Common myeloid progenitor, CD34-positive (primary cell): ENCODE results near the gene NFKBIL1.

ENCODE experiments used
- CTCF ChIA-PET: fragments of 350-600 bp; sonication (Branson Sonifier 250); formaldehyde crosslinking; loops from one replicate; lab custom pipeline; 2021; ENCODE audit warnings: antibody characterized with exemption; lab: Charles Lee
- POLR2A ChIA-PET: fragments of 350-600 bp; sonication (Branson Sonifier 250); formaldehyde crosslinking; loops from one replicate; lab custom pipeline; 2021; ENCODE audit warnings: antibody characterized with exemption; lab: Charles Lee
- DNase-seq, 3 donors: peaks; one replicate each; pipeline versions ENCODE4 v3.0.0 to v3.0.0-alpha.2; 2013
- H3K27ac ChIP-seq, 2 experiments: 1 replicate in 1 of 2; 2 replicates in 1 of 2; pipeline ENCODE4 v1.7.0; 2013; ENCODE audit warnings: inconsistent platforms in 2 of 2, low read length in 2 of 2, mild to moderate bottlenecking in 2 of 2, low read depth in 1 of 2, moderate library complexity in 1 of 2; ENCODE audit not compliant: severe bottlenecking in 2 of 2, insufficient read depth in 1 of 2, poor library complexity in 1 of 2
- H3K27me3 ChIP-seq, 5 experiments: replicated peaks in 2 of 5; 1 replicate in 3 of 5; 2 replicates in 2 of 5; pipeline versions ENCODE4 v1.6.1 to v1.7.0; 2013; ENCODE audit warnings: low read length in 4 of 5, mild to moderate bottlenecking in 2 of 5, moderate library complexity in 2 of 5, inconsistent platforms in 1 of 5; ENCODE audit not compliant: insufficient read depth in 5 of 5, control insufficient read depth in 4 of 5
- H3K36me3 ChIP-seq, 4 experiments: 1 replicate in 2 of 4; 2 replicates in 2 of 4; pipeline versions ENCODE4 v1.6.1 to v1.7.0; 2013; ENCODE audit warnings: low read length in 3 of 4, control low read depth in 1 of 4, mild to moderate bottlenecking in 1 of 4; ENCODE audit not compliant: control insufficient read depth in 4 of 4, insufficient read depth in 4 of 4
- H3K4me1 ChIP-seq, 4 experiments: 1 replicate in 3 of 4; 2 replicates in 1 of 4; pipeline versions ENCODE4 v1.6.1 to v1.7.1; 2013; ENCODE audit warnings: low read length in 3 of 4, mild to moderate bottlenecking in 3 of 4, control low read depth in 1 of 4, inconsistent platforms in 1 of 4, moderate library complexity in 1 of 4; ENCODE audit not compliant: control insufficient read depth in 4 of 4, insufficient read depth in 4 of 4; ENCODE audit errors: control extremely low read depth in 1 of 4
- H3K4me3 ChIP-seq, 7 experiments: 1 replicate in 4 of 7; 2 replicates in 3 of 7; pipeline versions ENCODE4 v1.5.1 to v1.7.0; 2013; ENCODE audit warnings: mild to moderate bottlenecking in 7 of 7, low read length in 6 of 7, moderate library complexity in 6 of 7, inconsistent platforms in 2 of 7, low read depth in 2 of 7, control low read depth in 1 of 7; ENCODE audit not compliant: insufficient read depth in 4 of 7, control insufficient read depth in 1 of 7; ENCODE audit errors: extremely low read depth in 1 of 7
- H3K9me3 ChIP-seq, 5 experiments: 1 replicate in 4 of 5; 2 replicates in 1 of 5; pipeline versions ENCODE4 v1.6.1 to v1.7.1; 2013; ENCODE audit warnings: low read length in 4 of 5, mild to moderate bottlenecking in 2 of 5, inconsistent platforms in 1 of 5, low read depth in 1 of 5, moderate library complexity in 1 of 5; ENCODE audit not compliant: control insufficient read depth in 4 of 5, insufficient read depth in 2 of 5; ENCODE audit errors: control extremely low read depth in 1 of 5
- WGBS: methylation state at CpG from one replicate; pipeline ENCODE4 v1.1.5; 2013; ENCODE audit not compliant: insufficient coverage; 5-methylcytosine and 5-hydroxymethylcytosine counted together

The NFKBIL1 gene

DNA sequence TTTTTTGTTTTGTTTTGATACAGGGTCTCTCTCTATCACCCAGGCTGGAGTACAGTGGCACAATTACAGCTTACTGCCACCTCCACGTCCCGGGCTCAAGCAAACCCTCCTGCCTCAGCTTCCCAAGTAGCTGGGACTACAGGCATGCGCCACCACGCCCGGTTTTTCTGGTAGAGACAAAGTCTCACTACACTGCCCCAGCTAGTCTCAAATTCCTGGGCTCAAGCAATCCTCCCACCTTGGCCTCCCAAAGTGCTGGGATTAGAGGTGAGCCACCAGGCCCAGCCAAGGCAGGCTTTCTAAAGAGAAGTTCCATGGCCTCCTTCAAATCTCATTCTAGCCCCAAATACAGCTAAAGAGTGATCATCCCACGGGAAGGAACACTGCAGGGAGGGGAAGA lies 13.4 kb upstream of the NFKBIL1 start:
- peaks cover 41 to 94% (median 76%) of the 10 kb centered on the region in 4 experiments for H3K36me3 ChIP-seq
- 88% methylated on average over 5 of the region's 6 CpGs for WGBS
- H3K9me3 ChIP-seq, result no peaks in the 10 kb centered on the region
- ChIA-PET POLR2A (no interaction called here), CTCF (no interaction called here)
- peaks cover 0 to 8% (median 4%) of the 10 kb centered on the region in 4 experiments for H3K4me1 ChIP-seq
- no peaks in the 10 kb centered on the region for H3K27me3 ChIP-seq
- no peak overlapping the region for H3K4me3 ChIP-seq
- H3K27ac ChIP-seq, result peak overlapping the region; percentile 3 to 43
- DNase-seq, result no peak

DNA sequence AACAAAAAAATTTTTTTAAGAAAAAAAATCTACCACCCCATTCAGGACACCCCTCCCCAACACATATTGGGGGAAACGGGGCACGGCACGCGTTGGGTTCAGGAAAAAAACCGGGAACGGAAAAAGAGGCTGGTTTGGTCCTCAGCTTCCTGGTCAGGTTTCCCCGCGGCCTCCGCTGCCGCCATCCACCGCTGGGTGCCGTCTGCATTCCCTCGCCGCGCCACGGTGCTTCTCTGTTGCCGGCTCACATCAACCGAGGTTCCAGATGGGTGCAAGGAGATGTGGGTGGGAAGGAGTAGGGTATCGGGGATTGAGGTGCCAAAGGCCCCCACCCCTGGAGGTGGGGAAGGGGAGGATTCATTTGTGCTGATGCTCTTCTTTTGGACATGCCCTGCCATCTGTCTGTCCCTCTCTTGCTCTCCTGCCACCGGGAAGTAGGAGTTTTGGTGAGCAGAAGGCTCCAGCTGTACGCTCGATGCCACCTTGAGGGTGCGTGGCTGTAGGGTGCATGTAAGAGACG lies 12.8 kb upstream of the NFKBIL1 start:
- Histone ChIP-seq H3K9me3 (no peaks in the 10 kb centered on the region), H3K4me1 (peaks cover 4 to 14% (median 10%) of the 10 kb centered on the region in 4 experiments), H3K4me3 (no peak overlapping the region), H3K27ac (no peak overlapping the region), H3K27me3 (no peaks in the 10 kb centered on the region), H3K36me3 (peaks cover 44 to 96% (median 80%) of the 10 kb centered on the region in 4 experiments)
- no peak for DNase-seq
- 90% methylated on average over 21 of the region's 24 CpGs for WGBS
- CTCF ChIA-PET, result interaction anchor here (1.2 kb wide), 1 partner anchor 46 kb away, joined by 3 read pairs; no protein-coding TSS in a partner anchor
- POLR2A ChIA-PET, result no interaction called here

DNA sequence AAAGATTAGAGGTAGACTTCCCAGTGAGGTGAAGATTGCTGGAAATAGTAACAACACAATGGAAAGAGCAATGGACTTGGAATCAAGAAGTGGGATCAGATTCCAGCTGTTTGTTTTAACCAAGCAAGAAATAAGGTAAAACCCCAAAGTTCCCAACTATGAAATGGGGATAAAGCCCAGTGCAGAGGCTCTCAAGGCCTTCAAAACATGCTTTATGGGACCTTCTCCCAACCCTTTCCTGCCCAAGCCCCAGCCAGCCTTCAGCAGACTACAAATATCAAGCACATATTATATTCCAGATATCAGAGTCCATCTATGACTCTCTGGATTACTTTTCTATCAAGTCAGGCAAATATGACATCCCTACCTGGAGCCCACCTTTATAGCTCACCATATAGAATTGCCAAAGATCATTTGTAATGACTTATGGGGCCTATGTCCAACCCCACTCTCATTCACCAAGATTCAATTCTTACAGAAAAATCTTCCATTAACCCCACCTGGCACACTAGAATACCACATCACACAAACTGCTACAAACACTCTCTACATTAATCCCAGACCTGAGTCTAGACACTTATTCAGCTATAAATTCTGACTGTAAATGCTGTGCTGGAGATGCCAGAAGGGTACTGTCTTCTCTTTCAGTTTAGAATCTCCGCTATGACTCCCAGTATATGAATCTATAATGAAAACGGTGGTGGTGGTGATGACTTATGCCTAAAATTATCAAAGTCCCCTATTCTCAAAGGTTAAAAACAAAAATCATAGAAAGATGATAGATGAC lies 11.7 kb upstream of the NFKBIL1 start:
- ChIA-PET POLR2A (no interaction called here), CTCF (interaction anchor here (1.2 kb wide), 1 partner anchor 45 kb away, joined by 3 read pairs; no protein-coding TSS in a partner anchor)
- H3K4me3 ChIP-seq, result no peak overlapping the region
- H3K27me3 ChIP-seq, result no peaks in the 10 kb centered on the region
- no peak for DNase-seq
- no peaks in the 10 kb centered on the region for H3K9me3 ChIP-seq
- H3K27ac ChIP-seq, result peak overlapping the region in 1 of 2 experiments; percentile 3
- no CpG with 5 or more reads among the region's 2 CpGs for WGBS
- H3K36me3 ChIP-seq, result peaks cover 42 to 95% (median 77%) of the 10 kb centered on the region in 4 experiments
- peaks cover 14 to 25% (median 21%) of the 10 kb centered on the region in 4 experiments for H3K4me1 ChIP-seq

DNA sequence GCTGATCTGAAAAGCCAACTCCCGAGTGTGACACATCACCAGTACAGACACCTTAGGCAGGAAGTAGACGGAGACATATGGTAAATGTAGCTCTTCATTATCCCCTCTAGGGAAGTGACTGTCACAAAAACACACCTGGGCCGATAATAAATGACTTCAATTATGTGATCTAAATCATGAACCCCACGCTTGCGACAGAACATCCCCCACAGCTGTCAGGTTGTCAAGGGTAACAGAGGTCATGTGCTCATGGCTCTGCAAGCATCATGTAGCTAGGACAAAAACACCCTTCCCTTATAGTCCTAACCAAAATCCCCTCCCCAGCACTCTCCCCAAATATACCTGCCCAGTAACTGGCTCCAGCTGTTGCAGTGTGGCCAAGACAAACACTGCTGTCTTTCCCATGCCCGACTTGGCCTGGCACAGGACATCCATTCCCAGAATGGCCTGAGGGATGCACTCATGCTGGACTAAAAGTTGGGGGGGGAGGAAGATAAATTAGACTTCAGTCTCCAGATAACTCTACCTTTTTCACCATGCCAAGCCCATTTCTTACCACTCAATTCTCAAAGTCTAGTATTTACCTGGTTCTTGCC lies 8.5 kb upstream of the NFKBIL1 start:
- 94% methylated on average over 4 of the region's 6 CpGs for WGBS
- peak overlapping the region in 2 of 7 experiments; percentile 6 to 97 for H3K4me3 ChIP-seq
- H3K36me3 ChIP-seq, result peaks cover 27 to 67% (median 53%) of the 10 kb centered on the region in 4 experiments

DNA sequence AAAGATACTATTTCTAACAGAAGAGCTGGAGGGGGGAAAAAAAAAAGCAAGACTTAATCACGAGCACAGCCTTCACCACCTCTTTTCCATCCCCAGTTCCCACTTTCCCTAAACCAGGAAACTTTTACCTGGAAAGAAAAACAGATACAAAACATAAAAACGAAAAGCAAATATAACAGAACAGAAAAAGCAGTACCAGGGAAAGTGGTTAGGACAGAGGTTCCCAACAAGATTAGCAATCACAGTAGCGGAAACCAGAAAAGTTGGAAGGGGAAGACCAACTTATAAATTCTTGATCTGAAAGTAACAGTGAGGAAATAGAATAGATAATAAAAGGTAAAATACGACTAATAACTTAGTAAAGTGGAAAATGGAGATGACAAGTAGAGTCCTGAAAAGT lies 6.8 kb upstream of the NFKBIL1 start:
- ChIA-PET POLR2A (interaction anchor here (2.1 to 2.6 kb wide), 2 partner anchors 12 to 42 kb away, joined by 7 to 12 read pairs; partner anchors contain the start of gene MCCD1), CTCF (interaction anchor here (1.0 to 24.7 kb wide), 7 partner anchors 9 to 251 kb away, joined by 3 to 557 read pairs (median 7); partner anchors contain the start of genes LST1, LTB, NCR3 and TNF)
- peaks cover 18 to 50% (median 38%) of the 10 kb centered on the region in 4 experiments for H3K36me3 ChIP-seq
- H3K27ac ChIP-seq, result peak overlapping the region; percentile 99 to 100
- no peaks in the 10 kb centered on the region for H3K27me3 ChIP-seq
- H3K4me1 ChIP-seq, result peaks cover 17 to 39% (median 33%) of the 10 kb centered on the region in 4 experiments
- WGBS, result 0% methylated on average over 2 of the region's 4 CpGs
- H3K4me3 ChIP-seq, result peak overlapping the region; percentile 66 to 97 (median 91)
- no peaks in the 10 kb centered on the region for H3K9me3 ChIP-seq
- no peak for DNase-seq

More for the DNA sequence above, 8.5 kb upstream of the NFKBIL1 start:
- ChIA-PET POLR2A (no interaction called here), CTCF (interaction anchor here (0.6 to 24.7 kb wide), 3 partner anchors 12 to 62 kb away, joined by 3 to 557 read pairs (median 7); partner anchors contain the start of genes LST1, LTB and TNF)
- DNase-seq, result no peak
- Histone ChIP-seq H3K4me1 (peaks cover 17 to 39% (median 33%) of the 10 kb centered on the region in 4 experiments), H3K27ac (peak overlapping the region; percentile 44 to 100), H3K27me3 (no peaks in the 10 kb centered on the region), H3K9me3 (no peaks in the 10 kb centered on the region)

DNA sequence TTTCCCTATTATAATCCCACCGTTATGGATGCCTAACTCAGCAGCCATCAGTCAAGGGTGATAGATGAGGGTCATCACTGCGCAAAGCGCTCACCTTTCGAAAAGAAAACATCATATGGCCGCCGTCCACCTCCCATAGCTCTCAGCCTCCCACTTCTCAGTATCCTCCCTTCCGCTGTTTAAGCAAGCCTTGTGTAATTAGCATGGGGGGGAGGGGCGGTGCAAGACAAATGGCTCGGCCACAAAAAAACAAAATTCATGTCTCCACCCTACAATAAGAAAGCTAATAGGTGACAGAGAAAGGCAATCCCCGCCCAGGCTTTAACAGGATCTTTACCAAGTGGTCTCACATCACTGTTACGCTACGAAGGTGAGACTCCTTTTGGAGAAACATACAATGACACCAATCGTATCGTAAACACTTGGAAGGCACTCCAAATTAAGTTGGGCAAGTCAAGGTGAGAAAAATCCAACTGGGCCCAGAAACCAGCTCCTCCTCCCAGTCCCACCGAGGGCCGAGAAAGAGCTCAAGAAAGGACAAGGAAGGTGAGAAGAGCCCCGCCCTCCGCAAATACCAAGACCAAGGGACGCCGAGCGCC lies 6.2 kb upstream of the NFKBIL1 start:
- Histone ChIP-seq H3K9me3 (no peaks in the 10 kb centered on the region), H3K27me3 (no peaks in the 10 kb centered on the region), H3K4me1 (peaks cover 17 to 40% (median 35%) of the 10 kb centered on the region in 4 experiments), H3K36me3 (peaks cover 18 to 45% (median 34%) of the 10 kb centered on the region in 4 experiments), H3K4me3 (peak overlapping the region; percentile 66 to 97 (median 91)), H3K27ac (peak overlapping the region; percentile 99 to 100)
- ChIA-PET POLR2A (interaction anchor here (0.7 to 2.6 kb wide), 6 partner anchors 9 to 1431 kb away, joined by 3 to 12 read pairs (median 4); partner anchors contain the start of genes BAG6 and MCCD1), CTCF (interaction anchor here (0.8 to 24.7 kb wide), 8 partner anchors 9 to 250 kb away, joined by 3 to 557 read pairs (median 5); partner anchors contain the start of genes LST1, LTB, MCCD1 and NCR3)
- DNase-seq, result peak; percentile 54 to 75 (median 66)
- 0% methylated on average over 11 of the region's 21 CpGs for WGBS
